GM21447 (cell line): ENCODE results near the gene GABRR3.
A peak's percentile ranks its signal among the peaks of the same experiment; 100 is the strongest.
"Not testable (repeated sequence)": the region's sequence is repeated elsewhere in the genome, so short reads cannot be mapped to it uniquely, and the experiment has no call there.

ENCODE experiments used
- ATAC-seq: cut with Tn5 transposase; IDR thresholded peaks from one replicate; pipeline ENCODE4 v1.9.1; 2021; ENCODE audit not compliant: unreplicated experiment

Gene GABRR3

GRCh38 chr3:98022978-98023820, 11.9 kb downstream of the GABRR3 start:
- ATAC-seq, result peak; percentile 64

- no peak for ATAC-seq
These were observed 13.1 kb downstream of the GABRR3 start for GRCh38 chr3:98021830-98022560.

GRCh38 chr3:98020412-98020811, 14.7 kb downstream of the GABRR3 start:
- ATAC-seq, result no peak

GRCh38 chr3:98018301-98018700, 16.8 kb downstream of the GABRR3 start:
- no peak for ATAC-seq

- ATAC-seq, result no peak
These were observed 20.9 kb downstream of the GABRR3 start for GRCh38 chr3:98014268-98014585.

GRCh38 chr3:98013411-98014267, 21.5 kb downstream of the GABRR3 start:
- ATAC-seq, result no peak

- no peak for ATAC-seq
These were observed 22.1 kb downstream of the GABRR3 start for GRCh38 chr3:98012979-98013378.

DNA sequence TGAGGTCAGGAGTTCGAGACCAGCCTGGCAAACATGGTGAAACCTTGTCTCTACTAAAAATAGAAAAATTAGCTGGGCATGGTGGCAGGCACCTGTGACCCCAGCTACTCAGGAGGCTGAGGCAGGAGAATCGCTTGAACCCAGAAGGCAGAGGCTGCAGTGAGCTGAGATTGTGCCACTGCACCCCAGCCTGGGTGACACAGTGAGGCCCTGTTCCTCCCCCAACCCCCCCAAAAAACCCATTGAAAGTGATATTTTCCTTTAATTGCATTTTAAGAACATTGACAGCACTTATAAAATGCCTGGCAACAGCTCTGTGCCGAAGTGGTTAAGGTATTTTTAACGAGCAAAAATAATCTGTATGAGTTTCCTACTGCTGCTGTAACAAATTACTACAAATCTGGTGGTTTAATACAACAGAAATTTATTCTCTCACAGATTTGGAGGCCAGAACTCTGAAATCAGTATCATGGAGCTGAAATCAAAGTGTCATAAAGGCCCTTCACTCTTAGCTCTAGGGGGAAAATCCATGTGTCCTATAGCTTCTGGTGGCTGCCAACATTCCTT, 24.1 kb downstream of the GABRR3 start:
- not testable (repeated sequence) for ATAC-seq

- ATAC-seq, result no peak
These were observed 24.8 kb downstream of the GABRR3 start for GRCh38 chr3:98010194-98010882.

DNA sequence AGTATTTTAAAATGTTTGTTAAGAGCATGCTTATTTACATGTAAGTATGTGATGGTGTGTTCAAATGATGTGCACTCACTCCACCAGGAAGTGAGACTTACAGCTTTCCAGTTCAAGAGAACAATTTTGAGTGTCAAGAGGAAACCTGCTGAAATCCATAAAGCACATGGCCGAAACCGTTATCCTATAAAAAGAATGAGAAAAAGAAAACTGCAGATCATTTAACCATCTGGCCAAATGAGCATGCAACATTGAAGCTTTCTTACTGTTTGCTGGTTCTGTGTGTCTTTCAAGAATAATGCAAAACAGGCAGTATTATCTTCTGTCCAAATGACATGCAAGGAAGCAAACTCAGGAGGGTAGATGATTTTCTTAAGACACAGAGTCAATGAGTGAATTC, 26.3 kb downstream of the GABRR3 start:
- peak; percentile 53 for ATAC-seq

GRCh38 chr3:98005438-98005837, 29.7 kb downstream of the GABRR3 start:
- no peak for ATAC-seq

DNA sequence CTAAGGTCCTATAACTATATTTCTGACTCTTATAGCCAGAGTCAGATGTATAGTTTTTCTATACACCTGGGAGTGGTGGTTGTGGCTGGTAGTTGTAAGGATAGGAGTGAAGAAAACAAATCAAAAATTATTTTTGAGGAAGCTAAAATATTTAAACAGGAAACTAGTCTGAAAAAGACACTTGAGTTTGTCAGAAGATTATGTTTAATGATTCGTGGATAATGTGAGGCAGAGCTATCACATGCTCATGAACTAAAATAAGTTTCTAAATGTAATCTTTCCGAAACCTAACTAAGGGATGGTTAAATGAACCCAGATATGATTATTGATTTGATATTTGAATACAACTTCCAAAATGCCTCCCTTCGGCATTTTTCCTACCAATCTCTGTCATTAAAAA, 30.4 kb downstream of the GABRR3 start:
- no peak for ATAC-seq

DNA sequence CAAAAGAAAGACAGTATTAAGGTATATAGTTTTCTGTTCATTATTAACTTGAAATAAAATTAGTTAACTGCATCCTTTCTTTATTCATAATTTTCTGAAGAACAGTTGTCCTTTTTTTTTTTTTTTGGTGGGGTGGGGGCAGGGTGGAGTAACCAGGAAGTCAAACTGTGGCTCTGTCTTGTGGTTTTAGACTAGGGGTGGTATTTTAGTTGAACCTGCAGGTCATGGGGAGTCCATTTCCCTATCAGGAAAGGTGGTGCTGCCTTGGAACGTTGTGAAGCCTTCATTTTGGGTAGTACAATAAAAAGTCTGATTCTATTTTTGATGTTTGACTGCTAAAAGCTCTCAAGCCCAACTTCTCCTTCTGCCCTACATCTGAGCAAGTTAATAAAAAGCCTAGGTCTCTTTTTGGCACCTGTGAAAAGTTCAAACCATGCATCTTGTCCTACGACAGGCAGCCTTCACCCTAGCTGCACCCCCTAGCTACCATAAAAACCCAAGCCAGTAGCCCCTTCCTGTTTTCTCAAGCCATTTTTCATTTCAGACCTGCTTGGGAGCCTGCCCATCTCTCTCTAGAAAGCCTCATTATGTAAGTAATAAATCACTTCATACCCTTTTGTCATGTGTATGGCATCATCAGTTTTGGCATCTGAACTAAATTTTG, 31.7 kb downstream of the GABRR3 start:
- peak; percentile 70 for ATAC-seq

- no peak for ATAC-seq
These were observed 32.4 kb downstream of the GABRR3 start for GRCh38 chr3:98002717-98003116.

GRCh38 chr3:97999994-98000393, 35.1 kb downstream of the GABRR3 start:
- no peak for ATAC-seq

GRCh38 chr3:97999103-97999502, 36.0 kb downstream of the GABRR3 start:
- ATAC-seq, result no peak

DNA sequence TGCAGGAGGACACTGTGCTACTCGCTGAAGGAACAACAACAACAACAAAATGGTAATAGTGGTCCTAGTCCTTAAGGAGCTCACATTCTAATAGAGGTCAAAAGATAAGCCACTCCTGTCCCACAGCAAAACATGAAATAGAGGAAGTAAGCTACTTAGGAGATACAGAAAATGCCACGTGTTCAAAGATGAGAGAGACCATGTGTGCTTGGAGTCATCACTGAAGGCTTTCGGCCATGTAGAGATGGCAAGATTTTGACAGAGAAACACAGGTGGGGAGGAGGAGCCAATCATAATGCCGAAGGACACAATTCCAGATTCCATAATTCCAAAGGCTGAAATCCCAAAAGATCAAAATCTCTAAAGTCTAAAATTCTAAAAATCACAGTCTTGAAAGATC, 38.1 kb downstream of the GABRR3 start:
- ATAC-seq, result no peak

- ATAC-seq, result no peak
These were observed 40.7 kb downstream of the GABRR3 start for GRCh38 chr3:97994328-97994945.

- no peak for ATAC-seq
These were observed 41.6 kb downstream of the GABRR3 start for GRCh38 chr3:97993526-97993925.
